ENCODE results near the gene PIGP.
"Not testable (repeated sequence)": the region's sequence is repeated elsewhere in the genome, so short reads cannot be mapped to it uniquely, and the experiment has no call there.

Gene PIGP

DNA sequence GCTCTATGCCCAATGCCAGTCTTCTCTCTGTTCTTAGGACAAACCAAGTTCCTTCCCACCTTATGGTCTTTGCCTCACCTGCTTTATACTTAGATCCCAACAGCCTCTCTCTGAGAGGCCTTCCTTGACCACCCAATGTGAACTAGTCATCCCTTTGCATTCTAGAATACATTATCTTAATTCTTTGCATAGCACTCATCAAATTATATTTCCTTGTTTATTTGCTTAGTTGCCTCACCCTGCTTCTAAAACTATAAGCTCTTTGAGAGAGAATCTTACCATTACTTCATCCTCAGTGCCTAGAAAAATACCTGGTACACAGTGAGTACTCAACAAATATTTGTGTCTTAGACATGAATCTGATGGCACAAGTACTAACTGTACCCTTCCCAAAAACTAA is 8.0 kb downstream of the PIGP start:
- Histone ChIP-seq H3K27me3 (ENCODE audit: control insufficient read depth in 1 of 2, insufficient read depth in 2 of 2, low read length in 2 of 2) (no peaks in the 10 kb centered on the region), H3K4me1 (ENCODE audit: control insufficient read depth in 1 of 2, insufficient read depth in 2 of 2, low read length in 2 of 2) (peaks cover 0 to 9% of the 10 kb centered on the region in 2 donors), H3K36me3 (ENCODE audit: control insufficient read depth in 1 of 2, insufficient read depth in 2 of 2, low read length in 2 of 2) (peaks cover 6 to 9% of the 10 kb centered on the region in 2 donors), H3K9ac (ENCODE audit: low read depth in 1 of 2, low read length in 2 of 2) (no peak overlapping the region), H3K4me3 (ENCODE audit: low read depth in 1 of 2, low read length in 2 of 2) (no peak overlapping the region), H3K27ac (ENCODE audit: low read depth, low read length) (no peak overlapping the region), H3K9me3 (ENCODE audit: control insufficient read depth in 1 of 2, low read length in 2 of 2) (no peaks in the 10 kb centered on the region)

DNA sequence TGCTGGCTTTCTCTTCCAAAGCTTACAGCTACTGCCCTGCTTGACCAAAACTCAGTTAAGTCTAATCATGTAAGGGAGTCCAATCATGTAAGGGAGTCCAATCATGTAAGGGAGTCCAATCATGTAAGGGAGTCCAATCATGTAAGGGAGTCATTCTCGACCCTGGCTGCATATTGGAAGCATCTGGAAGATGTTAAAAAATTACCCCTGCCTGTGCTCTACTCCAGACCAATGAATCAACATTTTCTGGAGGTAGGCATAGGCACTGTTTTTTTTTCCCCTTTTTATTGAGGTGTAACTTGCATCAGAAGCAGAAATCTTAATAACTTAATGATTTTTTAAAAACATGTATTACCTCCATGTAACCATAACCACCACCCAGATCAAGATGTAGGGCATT is 9.4 kb downstream of the PIGP start:
- Histone ChIP-seq H3K27ac (ENCODE audit: low read depth, low read length) (no peak overlapping the region), H3K4me1 (ENCODE audit: control insufficient read depth in 1 of 2, insufficient read depth in 2 of 2, low read length in 2 of 2) (peaks cover 0 to 9% of the 10 kb centered on the region in 2 donors)

DNA sequence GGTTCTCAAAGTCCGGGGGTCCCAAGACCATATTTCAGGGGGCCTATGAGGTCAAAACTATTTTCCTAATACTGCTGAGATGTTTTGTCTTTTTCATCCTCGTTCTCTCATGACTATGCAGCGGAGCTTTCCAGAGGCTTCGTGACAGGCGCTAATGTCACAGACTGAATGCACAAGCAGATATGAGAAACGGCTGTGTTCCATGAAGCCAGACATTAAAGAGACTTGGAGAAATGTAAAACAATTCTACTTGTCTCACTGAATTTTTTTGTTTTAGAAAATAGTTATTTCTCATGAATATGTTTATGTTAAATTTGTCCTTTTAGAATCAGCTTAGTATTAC is 10.3 kb downstream of the PIGP start:
- peaks cover 0 to 9% of the 10 kb centered on the region in 2 donors for H3K4me1 ChIP-seq (ENCODE audit: control insufficient read depth in 1 of 2, insufficient read depth in 2 of 2, low read length in 2 of 2)
- no peak overlapping the region for H3K9ac ChIP-seq (ENCODE audit: low read depth in 1 of 2, low read length in 2 of 2)
- H3K27me3 ChIP-seq (ENCODE audit: control insufficient read depth in 1 of 2, insufficient read depth in 2 of 2, low read length in 2 of 2): no peaks in the 10 kb centered on the region
- H3K9me3 ChIP-seq (ENCODE audit: control insufficient read depth in 1 of 2, low read length in 2 of 2): no peaks in the 10 kb centered on the region
- H3K27ac ChIP-seq (ENCODE audit: low read depth, low read length): no peak overlapping the region
- no peak overlapping the region for H3K4me3 ChIP-seq (ENCODE audit: low read depth in 1 of 2, low read length in 2 of 2)
- H3K36me3 ChIP-seq (ENCODE audit: control insufficient read depth in 1 of 2, insufficient read depth in 2 of 2, low read length in 2 of 2): peaks cover 0 to 4% of the 10 kb centered on the region in 2 donors

More for the DNA sequence above, 9.4 kb downstream of the PIGP start:
- Histone ChIP-seq H3K36me3 (ENCODE audit: control insufficient read depth in 1 of 2, insufficient read depth in 2 of 2, low read length in 2 of 2) (peaks cover under 1 to 4% of the 10 kb centered on the region in 2 donors), H3K4me3 (ENCODE audit: low read depth in 1 of 2, low read length in 2 of 2) (no peak overlapping the region), H3K27me3 (ENCODE audit: control insufficient read depth in 1 of 2, insufficient read depth in 2 of 2, low read length in 2 of 2) (no peaks in the 10 kb centered on the region), H3K9me3 (ENCODE audit: control insufficient read depth in 1 of 2, low read length in 2 of 2) (no peaks in the 10 kb centered on the region), H3K9ac (ENCODE audit: low read depth in 1 of 2, low read length in 2 of 2) (no peak overlapping the region)

DNA sequence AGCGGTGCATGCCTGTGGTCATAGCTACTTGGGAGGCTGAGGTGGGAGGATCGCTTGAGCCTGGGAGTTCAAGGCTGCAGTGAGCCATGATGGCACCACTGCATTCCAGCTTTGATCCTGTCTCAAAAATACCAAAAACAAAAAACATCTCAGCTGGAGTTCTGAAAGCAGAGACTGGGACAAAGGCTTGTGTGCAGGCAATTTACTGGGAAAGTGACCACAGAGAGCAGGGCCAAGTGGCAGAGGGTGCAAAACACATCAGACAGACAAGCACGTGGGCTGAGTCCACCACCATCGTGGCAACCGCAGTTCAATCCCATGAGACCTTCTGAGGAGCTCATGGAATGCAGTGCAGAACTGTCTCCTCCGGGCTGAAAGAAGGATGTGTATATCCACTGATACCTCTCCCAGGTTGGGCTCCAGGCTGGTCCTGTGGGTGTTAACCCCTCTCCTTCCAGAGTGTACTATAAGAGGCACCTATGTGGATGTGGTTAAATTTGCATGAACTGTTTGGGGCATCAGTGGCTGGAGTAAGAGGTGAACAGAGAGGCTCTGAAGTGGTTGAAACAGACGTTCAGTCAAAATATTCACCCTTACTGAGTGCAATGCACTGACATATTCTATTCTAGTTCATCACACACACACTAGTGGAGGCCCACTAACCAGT is 10.8 kb downstream of the PIGP start:
- Histone ChIP-seq H3K27ac (ENCODE audit: low read depth, low read length) (no peak overlapping the region), H3K9me3 (ENCODE audit: control insufficient read depth in 1 of 2, low read length in 2 of 2) (no peaks in the 10 kb centered on the region)

DNA sequence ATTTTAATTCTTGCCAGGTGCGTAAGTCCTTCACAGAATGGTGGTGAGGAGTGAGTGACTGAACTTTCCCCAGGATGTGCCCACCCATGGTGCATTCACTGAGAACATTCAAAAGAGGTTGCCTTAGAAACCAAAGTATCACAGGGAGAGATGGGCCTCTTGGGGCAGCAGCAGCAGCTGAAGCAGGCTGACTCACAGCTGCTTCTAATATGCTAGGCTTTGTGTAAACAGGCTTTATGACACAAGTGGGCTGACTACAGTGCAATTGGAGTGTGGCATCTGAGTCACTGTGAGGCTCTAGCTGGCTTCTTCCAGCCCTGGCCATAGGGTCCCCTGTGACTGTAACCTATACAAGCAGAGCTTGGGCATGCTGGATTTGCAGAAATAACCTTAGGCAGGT is 12.6 kb downstream of the PIGP start:
- Histone ChIP-seq H3K4me1 (ENCODE audit: control insufficient read depth in 1 of 2, insufficient read depth in 2 of 2, low read length in 2 of 2) (peaks cover 0 to 9% of the 10 kb centered on the region in 2 donors), H3K27ac (ENCODE audit: low read depth, low read length) (no peak overlapping the region), H3K9ac (ENCODE audit: low read depth in 1 of 2, low read length in 2 of 2) (no peak overlapping the region), H3K36me3 (ENCODE audit: control insufficient read depth in 1 of 2, insufficient read depth in 2 of 2, low read length in 2 of 2) (no peaks in the 10 kb centered on the region), H3K4me3 (ENCODE audit: low read depth in 1 of 2, low read length in 2 of 2) (no peak overlapping the region), H3K27me3 (ENCODE audit: control insufficient read depth in 1 of 2, insufficient read depth in 2 of 2, low read length in 2 of 2) (no peaks in the 10 kb centered on the region), H3K9me3 (ENCODE audit: control insufficient read depth in 1 of 2, low read length in 2 of 2) (no peaks in the 10 kb centered on the region)

More for the DNA sequence above, 10.8 kb downstream of the PIGP start:
- Histone ChIP-seq H3K4me1 (ENCODE audit: control insufficient read depth in 1 of 2, insufficient read depth in 2 of 2, low read length in 2 of 2) (peaks cover 0 to 9% of the 10 kb centered on the region in 2 donors), H3K36me3 (ENCODE audit: control insufficient read depth in 1 of 2, insufficient read depth in 2 of 2, low read length in 2 of 2) (peaks cover 0 to 2% of the 10 kb centered on the region in 2 donors), H3K9ac (ENCODE audit: low read depth in 1 of 2, low read length in 2 of 2) (no peak overlapping the region), H3K4me3 (ENCODE audit: low read depth in 1 of 2, low read length in 2 of 2) (no peak overlapping the region), H3K27me3 (ENCODE audit: control insufficient read depth in 1 of 2, insufficient read depth in 2 of 2, low read length in 2 of 2) (no peaks in the 10 kb centered on the region)

DNA sequence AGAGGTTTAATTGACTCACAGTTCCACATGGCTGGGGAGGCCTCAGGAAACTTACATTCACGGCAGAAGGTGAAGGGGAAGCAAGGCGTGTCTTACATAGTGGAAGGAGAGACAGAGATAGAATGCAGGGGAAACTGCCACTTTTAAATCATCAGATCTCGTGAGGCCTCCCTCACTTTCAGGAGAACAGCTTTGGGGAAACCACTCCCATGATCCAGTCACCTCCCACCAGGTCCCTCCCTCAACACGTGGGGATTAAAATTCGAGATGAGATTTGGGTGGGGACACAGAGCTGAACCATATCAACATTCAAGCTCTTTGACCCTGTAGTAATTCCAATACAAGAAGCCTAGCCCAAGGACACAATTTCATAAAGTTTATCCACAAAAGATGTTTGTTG is 13.7 kb downstream of the PIGP start:
- Histone ChIP-seq H3K27ac (ENCODE audit: low read depth, low read length) (no peak overlapping the region), H3K36me3 (ENCODE audit: control insufficient read depth in 1 of 2, insufficient read depth in 2 of 2, low read length in 2 of 2) (no peaks in the 10 kb centered on the region)

DNA sequence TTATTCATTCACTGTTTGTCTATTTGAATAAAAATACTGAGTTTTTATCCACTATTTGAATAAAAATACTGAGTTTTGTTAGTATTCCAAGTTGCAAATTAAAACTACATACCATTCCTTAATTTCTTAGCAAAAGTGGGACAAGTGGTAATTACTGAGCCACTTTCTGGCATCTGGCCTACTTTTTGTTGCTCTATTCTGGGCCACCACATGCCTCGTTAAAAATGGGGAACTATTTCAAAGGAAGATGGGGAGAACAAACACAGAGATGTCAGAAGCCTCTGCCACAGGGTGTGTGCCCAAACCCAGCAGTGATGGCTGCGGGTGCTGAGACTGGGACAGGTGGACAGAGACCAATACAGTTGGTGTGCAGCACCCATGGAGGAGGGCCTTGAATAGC is 14.6 kb downstream of the PIGP start:
- no peaks in the 10 kb centered on the region for H3K36me3 ChIP-seq (ENCODE audit: control insufficient read depth in 1 of 2, insufficient read depth in 2 of 2, low read length in 2 of 2)
- no peak overlapping the region for H3K4me3 ChIP-seq (ENCODE audit: low read depth in 1 of 2, low read length in 2 of 2)
- H3K9me3 ChIP-seq (ENCODE audit: control insufficient read depth in 1 of 2, low read length in 2 of 2): no peaks in the 10 kb centered on the region
- H3K27me3 ChIP-seq (ENCODE audit: control insufficient read depth in 1 of 2, insufficient read depth in 2 of 2, low read length in 2 of 2): no peaks in the 10 kb centered on the region
- H3K9ac ChIP-seq (ENCODE audit: low read depth in 1 of 2, low read length in 2 of 2): no peak overlapping the region
- H3K4me1 ChIP-seq (ENCODE audit: control insufficient read depth in 1 of 2, insufficient read depth in 2 of 2, low read length in 2 of 2): peaks cover 0 to 9% of the 10 kb centered on the region in 2 donors
- no peak overlapping the region for H3K27ac ChIP-seq (ENCODE audit: low read depth, low read length)

More for the DNA sequence above, 13.7 kb downstream of the PIGP start:
- no peaks in the 10 kb centered on the region for H3K27me3 ChIP-seq (ENCODE audit: control insufficient read depth in 1 of 2, insufficient read depth in 2 of 2, low read length in 2 of 2)
- H3K9ac ChIP-seq (ENCODE audit: low read depth in 1 of 2, low read length in 2 of 2): no peak overlapping the region
- H3K4me3 ChIP-seq (ENCODE audit: low read depth in 1 of 2, low read length in 2 of 2): no peak overlapping the region
- no peaks in the 10 kb centered on the region for H3K9me3 ChIP-seq (ENCODE audit: control insufficient read depth in 1 of 2, low read length in 2 of 2)
- peaks cover 0 to 9% of the 10 kb centered on the region in 2 donors for H3K4me1 ChIP-seq (ENCODE audit: control insufficient read depth in 1 of 2, insufficient read depth in 2 of 2, low read length in 2 of 2)

DNA sequence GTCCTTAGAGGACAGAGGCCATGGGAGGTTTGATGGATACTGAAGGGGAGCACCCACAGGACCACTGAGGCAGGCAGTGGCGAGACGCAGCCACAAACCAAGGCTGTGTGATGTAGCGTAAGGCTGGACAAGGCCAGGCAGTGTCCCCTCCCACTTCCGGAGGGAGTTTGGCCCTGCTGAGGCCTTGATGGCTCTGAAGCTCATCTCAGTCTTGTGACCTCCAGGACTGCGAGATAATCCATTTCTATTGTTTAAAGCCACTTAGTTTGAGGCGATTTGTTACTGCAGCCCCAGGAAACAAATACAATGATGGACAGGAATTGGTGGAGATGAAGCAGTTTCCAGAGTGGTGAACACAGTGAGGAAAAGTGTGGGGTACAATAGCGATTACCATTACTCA is 15.3 kb downstream of the PIGP start:
- Histone ChIP-seq H3K27me3 (ENCODE audit: control insufficient read depth in 1 of 2, insufficient read depth in 2 of 2, low read length in 2 of 2) (no peaks in the 10 kb centered on the region), H3K9ac (ENCODE audit: low read depth in 1 of 2, low read length in 2 of 2) (no peak overlapping the region), H3K27ac (ENCODE audit: low read depth, low read length) (no peak overlapping the region), H3K9me3 (ENCODE audit: control insufficient read depth in 1 of 2, low read length in 2 of 2) (no peaks in the 10 kb centered on the region), H3K36me3 (ENCODE audit: control insufficient read depth in 1 of 2, insufficient read depth in 2 of 2, low read length in 2 of 2) (no peaks in the 10 kb centered on the region), H3K4me3 (ENCODE audit: low read depth in 1 of 2, low read length in 2 of 2) (no peak overlapping the region), H3K4me1 (ENCODE audit: control insufficient read depth in 1 of 2, insufficient read depth in 2 of 2, low read length in 2 of 2) (peaks cover 0 to 9% of the 10 kb centered on the region in 2 donors)

DNA sequence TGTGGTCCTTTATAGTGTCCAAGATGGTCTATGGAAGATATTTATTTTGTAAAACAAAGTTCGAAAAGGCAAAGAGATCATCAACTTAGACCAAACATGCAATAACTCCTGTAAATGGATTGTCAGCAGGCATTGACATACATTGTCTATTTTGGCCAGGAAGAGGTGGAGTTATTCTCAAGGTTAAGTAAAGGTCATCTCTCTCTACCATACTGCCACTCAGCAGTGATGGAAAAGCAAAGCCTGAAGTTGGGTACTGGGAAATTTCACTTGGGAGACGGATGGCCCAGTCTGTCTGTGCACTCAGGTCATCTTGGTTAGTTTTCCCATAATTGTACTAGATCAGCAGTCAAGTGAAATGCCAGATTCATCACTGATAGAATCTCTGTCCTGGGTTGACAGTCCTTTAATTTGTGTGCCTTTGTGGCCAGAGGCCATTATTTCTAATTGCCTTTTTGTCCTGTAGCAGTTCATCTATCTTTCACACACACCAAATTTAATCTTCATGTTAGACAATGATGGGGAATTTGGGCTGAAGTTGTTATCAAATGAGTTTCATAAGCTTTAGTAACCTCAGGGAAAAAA is 17.5 kb downstream of the PIGP start:
- Histone ChIP-seq H3K4me1 (ENCODE audit: control insufficient read depth in 1 of 2, insufficient read depth in 2 of 2, low read length in 2 of 2) (peaks cover 0 to 4% of the 10 kb centered on the region in 2 donors), H3K27ac (ENCODE audit: low read depth, low read length) (no peak overlapping the region)

DNA sequence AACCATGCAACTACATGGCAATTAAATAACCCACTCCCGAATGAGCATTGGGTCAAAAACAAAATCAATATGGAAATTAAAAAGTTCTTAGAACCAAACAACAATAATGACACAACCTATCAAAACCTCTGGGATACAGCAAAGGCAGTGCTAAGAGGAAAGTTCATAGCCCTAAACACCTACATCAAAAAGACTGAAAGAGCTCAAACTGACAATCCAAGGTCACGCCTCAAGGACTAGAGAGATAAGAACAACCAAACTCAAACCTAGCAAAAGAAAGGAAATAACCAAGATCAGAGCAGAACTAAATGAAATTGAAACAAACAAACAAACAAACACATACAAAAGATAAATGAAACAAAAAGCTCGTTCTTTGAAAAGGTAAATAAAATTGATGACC is 23.1 kb downstream of the PIGP start:
- H3K27me3 ChIP-seq (ENCODE audit: control insufficient read depth in 1 of 2, insufficient read depth in 2 of 2, low read length in 2 of 2); H3K9me3 ChIP-seq (ENCODE audit: control insufficient read depth in 1 of 2, low read length in 2 of 2); H3K4me3 ChIP-seq (ENCODE audit: low read depth in 1 of 2, low read length in 2 of 2); H3K27ac ChIP-seq (ENCODE audit: low read depth, low read length); H3K9ac ChIP-seq (ENCODE audit: low read depth in 1 of 2, low read length in 2 of 2); H3K36me3 ChIP-seq (ENCODE audit: control insufficient read depth in 1 of 2, insufficient read depth in 2 of 2, low read length in 2 of 2); H3K4me1 ChIP-seq (ENCODE audit: control insufficient read depth in 1 of 2, insufficient read depth in 2 of 2, low read length in 2 of 2): not testable (repeated sequence)

More for the DNA sequence above, 17.5 kb downstream of the PIGP start:
- Histone ChIP-seq H3K4me3 (ENCODE audit: low read depth in 1 of 2, low read length in 2 of 2) (no peak overlapping the region), H3K9me3 (ENCODE audit: control insufficient read depth in 1 of 2, low read length in 2 of 2) (no peaks in the 10 kb centered on the region), H3K27me3 (ENCODE audit: control insufficient read depth in 1 of 2, insufficient read depth in 2 of 2, low read length in 2 of 2) (no peaks in the 10 kb centered on the region), H3K36me3 (ENCODE audit: control insufficient read depth in 1 of 2, insufficient read depth in 2 of 2, low read length in 2 of 2) (no peaks in the 10 kb centered on the region), H3K9ac (ENCODE audit: low read depth in 1 of 2, low read length in 2 of 2) (no peak overlapping the region)

Data from duodenal mucosa (tissue), 2 donors.